Measurements from ENCODE around the gene IKBKG.
"Not testable (repeated sequence)": the region's sequence is repeated elsewhere in the genome, so short reads cannot be mapped to it uniquely, and the experiment has no call there.

Gene IKBKG

DNA sequence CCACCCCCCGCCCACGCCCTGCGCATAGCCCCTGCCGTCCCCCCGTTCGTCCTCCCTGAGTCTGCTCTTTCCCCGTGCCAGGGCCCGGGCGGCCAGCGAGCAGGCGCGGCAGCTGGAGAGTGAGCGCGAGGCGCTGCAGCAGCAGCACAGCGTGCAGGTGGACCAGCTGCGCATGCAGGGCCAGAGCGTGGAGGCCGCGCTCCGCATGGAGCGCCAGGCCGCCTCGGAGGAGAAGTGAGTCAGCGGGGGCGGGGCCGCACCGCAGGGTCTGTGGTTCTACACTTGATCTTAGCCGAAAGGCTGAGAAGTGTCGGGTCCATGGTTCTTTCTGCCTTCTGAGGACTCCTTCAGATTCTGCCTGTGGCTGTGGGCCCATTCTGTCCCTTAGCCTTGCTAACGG is 12.9 kb downstream of the IKBKG start:
- DNase-seq: not testable (repeated sequence)

DNA sequence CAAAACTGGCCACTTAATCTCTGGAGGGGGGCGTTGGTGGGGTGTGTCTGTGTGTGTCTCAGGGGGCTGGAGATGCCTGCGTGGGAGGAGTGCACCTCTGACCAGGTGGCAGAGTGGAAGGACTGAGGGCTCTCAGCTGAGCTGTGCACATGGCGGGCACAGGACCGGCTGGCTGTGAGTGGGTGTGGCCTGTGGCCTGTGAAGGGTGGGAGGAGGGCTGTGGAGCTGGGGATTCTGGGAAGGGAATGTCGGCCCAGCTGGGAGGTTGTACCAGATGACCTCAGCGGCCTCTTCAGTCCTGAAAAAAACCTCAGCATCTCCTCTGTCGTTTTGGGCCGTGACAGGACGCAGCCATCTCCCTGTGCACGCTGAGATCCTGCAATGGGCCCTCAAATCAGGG is 14.9 kb downstream of the IKBKG start:
- DNase-seq: not testable (repeated sequence)

GRCh38 chrX:154570361-154570760 is 22.9 kb downstream of the IKBKG start:
- not testable (repeated sequence) for DNase-seq

DNA sequence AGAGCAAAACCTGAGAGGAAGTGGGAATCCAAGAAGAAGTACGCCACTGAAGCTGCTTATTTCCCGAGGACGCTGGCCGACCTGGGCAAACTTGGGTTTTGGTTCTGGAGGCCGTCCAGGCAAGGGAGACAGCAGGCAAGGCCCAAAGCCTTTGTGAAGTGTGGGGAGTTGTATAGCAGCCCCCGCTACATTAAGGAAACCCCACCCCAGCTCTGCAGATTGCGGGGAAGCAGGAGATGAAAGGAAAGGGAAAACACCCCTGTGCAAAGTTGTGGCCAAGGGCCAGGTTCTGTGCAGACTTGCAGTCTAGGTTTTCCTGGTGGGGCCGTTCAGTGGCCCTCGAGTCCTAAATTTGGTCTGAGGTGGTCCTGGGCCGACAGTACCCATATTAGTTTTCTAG is 25.6 kb downstream of the IKBKG start:
- DNase-seq: not testable (repeated sequence)

DNA sequence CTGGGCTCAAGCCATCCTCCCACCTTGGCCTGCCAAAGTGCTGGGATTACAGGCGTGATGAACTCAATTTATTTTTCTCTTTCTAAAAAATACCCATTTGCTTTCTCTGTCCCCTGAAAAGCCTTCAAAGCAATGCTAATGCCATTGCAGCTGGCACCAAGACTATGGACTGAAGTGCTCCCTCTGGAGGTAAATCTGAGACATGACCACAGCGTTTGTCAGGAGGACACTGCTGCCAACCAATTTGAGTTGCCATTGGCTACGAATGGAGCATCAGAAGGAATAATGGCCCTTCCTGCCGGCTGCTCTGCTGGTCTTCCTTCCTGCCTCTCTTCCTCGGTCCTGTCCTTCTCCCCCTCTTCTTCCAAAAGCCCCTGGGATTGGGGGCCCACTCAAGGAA is 27.7 kb downstream of the IKBKG start:
- not testable (repeated sequence) for DNase-seq

DNA sequence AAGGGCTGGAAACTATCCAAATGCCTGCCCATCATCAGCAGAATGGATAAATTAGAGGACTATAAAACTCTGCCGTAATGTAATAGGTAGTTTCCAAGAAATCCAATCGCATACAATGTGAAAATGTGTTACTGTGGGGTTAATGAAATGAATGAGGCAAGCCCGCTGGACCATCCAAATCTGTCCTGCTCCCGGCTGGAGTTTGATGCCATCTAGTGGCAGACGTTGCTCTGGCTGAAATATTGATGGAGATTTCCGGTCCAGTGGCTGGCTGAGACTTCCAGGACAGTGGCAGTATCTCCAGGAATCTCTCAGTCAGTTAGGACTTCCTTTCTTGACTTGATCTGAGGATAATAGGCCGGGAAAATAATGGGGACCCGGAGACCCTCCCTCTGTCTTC is 35.6 kb downstream of the IKBKG start:
- DNase-seq: not testable (repeated sequence)

DNA sequence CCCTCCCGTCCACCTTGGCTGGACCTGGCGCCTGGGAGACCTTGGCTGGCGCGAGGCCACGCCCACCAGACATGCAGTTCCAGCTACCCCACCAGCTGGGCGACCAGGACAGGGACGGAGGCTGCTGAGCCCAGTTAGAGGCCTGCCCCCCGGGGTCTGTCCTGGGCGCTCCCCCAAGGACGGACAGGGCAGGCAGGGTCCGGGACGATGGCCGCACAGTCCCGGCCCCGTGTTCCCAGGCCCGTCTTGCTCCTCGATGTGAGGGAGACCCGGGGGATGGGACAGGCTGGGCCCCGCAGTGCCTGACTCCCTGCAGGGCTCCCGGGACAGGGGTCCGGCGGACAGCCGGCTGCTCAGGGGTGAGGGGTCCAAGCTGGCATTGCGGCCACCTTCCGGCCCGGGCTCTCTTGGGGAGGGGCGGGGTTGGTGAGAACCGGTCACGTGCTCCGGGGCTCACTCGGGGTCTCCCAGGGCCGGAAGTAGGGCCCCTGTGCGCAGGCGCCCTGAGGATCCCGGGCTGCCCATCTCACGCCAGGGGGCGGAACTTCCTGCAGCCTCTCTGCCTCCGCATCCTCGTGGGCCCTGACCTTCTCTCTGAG is 37.3 kb downstream of the IKBKG start, which contains the start of gene CTAG1A:
CTAG1A (plus strand) TSS at position 549 of the 599 bp plus-strand sequence. CDS start 74 bp downstream, outside the sequence.
- DNase-seq: not testable (repeated sequence)

GRCh38 chrX:154590415-154590814 is 43.0 kb downstream of the IKBKG start:
- not testable (repeated sequence) for DNase-seq

DNA sequence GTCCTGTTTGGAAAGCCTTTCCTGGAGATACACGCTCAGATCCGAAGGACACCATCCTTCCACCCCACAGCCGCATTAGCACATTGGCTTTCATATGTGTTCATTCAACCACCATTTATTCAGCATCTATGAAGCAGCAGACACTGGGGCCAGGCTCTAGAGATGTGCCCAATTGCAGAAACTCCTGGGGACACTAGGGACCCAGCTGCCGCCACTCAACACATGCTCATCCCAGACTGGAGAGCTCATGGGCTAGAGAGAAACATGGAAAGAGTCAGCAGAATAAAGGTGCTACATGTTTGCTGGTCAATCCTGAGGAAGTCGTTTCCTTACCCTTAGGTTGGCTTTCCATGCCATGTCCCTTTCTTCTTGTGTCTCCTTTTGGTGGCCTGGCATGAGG is 45.1 kb downstream of the IKBKG start:
- no peak for DNase-seq

GRCh38 chrX:154593201-154593600 is 45.8 kb downstream of the IKBKG start:
- no peak for DNase-seq

DNA sequence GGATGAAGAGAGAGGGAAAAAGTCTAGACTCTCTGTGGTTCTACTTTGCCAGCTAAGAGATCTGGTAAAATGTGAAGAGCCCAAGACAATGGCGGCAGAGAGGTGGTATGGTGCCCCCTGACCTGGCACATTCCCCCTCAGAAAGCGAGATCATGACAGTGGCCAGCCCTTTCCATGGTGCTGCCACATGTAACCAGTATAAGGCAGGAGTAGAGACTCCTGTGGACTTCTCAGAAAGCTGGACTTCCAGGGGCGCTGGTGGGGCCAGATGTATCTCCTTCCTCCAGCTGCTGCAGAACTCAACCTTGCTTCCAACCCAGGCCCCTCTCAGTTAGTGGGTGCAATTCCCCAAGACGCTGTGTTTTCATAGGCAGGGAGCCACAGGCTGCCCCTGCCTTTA is 47.1 kb downstream of the IKBKG start:
- DNase-seq: no peak

GRCh38 chrX:154595559-154596249 is 48.3 kb downstream of the IKBKG start:
- no peak for DNase-seq

GRCh38 chrX:154596290-154596929 is 49.0 kb downstream of the IKBKG start:
- no peak for DNase-seq

- no peak for DNase-seq
Measured at GRCh38 chrX:154597221-154597620, 49.8 kb downstream of the IKBKG start.

DNA sequence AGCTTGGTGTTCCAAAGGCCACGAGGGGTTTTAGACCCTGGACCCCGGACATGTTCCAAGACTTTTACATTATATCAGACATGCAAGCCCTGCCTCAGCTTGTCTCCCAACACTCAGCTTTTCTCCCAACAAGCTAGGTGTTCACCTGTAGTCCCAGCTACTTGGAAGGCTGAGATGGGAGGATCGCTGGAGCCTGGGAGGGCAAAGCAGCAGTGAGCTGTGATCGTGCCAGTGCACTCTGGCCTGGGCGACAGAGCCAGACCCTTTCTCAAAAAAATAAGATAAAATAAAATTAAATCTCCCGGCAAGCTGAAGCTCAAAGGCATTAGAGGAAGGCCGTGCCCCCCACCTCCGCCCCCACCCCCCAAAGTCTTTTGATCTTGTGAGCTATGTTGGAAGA is 51.2 kb downstream of the IKBKG start:
- no peak for DNase-seq

GRCh38 chrX:154599531-154599930 is 52.1 kb downstream of the IKBKG start:
- no peak for DNase-seq

GRCh38 chrX:154600759-154601374 is 53.4 kb downstream of the IKBKG start:
- no peak for DNase-seq

- DNase-seq: no peak
Measured at GRCh38 chrX:154602226-154602625, 54.8 kb downstream of the IKBKG start.

DNA sequence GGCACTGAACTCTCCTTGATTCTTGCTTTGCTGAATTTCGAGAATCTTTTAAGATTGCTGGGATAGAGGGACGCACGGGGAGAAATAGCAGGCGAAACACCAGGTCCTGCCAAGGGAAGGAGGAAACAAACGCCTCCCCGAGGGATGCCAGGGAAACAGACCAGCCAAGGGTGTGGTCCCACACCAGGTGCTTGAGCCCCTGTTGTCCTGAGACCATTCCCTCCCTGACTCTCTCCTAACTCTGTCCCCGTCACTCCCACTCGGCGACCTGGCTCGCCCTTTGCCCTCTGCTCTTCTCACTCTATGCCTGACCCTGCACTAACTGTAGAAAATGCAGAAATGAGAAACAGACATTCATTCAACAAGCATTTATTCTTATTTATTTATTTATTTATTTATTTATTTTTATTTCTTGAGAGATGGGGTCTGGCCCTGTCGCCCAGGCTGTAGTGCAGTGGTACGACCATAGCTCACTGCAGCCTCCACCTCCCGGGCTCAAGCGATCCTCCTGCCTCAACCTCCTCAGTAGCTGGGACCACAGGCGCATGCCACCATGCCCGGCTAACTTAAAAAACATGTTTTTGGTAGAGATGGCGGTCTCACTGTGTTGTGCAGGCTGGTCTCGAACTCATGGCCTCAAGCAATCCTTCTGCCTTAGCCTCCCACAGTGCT is 55.5 kb downstream of the IKBKG start:
- DNase-seq: no peak

GRCh38 chrX:154603438-154604430 is 56.3 kb downstream of the IKBKG start:
- no peak for DNase-seq

DNA sequence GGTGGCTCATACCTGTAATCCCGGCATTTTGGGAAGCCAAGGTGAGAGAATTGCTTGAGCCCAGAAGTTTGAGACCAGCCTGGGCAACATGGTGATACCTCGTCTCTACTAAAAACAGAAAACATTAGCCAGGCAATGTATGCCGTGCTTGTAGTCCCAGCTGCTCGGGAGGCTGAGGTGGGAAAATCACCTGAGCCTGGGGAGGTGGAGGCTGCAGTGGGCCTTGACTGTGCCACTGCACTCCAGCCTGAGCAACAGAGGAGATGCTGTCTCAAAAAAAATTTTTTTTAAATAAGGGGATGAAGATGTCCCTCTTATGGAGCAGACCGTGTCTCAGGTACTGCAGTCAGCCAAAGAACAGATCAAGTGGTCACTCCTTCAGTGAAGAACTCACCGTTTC is 58.1 kb downstream of the IKBKG start:
- no peak for DNase-seq

- DNase-seq: no peak
Measured at GRCh38 chrX:154607370-154607769, 60.0 kb downstream of the IKBKG start.

Measured in activated naive CD4-positive, alpha-beta T cell (primary cell).